Stimulated activated CD8-positive, alpha-beta memory T cell treated with anti-CD3 and anti-CD28 coated beads, Interleukin-15, amount 100 ng/mL, for 24 hours (primary cell): Measurements from ENCODE around the gene LRP1.

Source experiments
- DNase-seq: peaks from one replicate; pipeline ENCODE4 v3.0.0-alpha.2; 2020; ENCODE audit warnings: low read depth

Gene LRP1

DNA sequence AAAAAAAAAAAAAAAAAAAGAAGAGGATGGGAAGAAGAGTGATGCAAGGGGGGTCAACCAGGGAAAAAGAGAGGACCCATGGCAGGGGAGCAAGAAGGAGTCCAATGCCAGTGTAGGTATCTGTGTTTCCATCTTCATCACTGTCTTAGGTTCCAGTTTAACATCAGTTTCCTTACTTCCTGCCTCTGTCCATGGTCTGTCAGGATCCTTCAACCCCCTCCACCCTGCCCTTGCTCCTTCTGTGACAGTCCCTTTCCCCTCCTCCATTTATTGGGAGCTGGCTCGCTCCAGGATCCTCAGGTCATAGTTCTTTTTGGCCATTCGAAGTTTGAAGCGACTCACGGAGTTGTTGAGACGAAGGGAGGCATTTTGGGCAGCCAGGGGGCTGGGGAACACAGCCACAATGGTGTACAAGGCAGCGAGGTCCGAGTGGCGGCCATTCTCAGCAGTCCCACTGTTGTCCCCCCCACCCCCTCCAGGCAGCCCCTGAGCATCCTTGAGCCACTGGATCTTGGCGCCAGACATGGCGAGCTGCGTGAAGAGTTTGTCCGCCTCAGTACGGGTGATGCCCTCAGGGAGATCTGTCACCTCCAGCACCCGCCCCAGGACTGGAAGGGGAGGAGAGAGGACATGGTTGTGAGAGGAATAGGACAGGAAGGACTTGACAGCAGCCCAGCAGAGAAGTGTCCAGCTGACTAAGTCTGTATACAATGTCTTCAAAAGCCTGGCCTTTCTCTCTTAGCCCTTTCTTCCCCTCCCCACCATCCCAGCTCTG lies 126.4 kb downstream of the LRP1 start:
- DNase-seq: no peak

DNA sequence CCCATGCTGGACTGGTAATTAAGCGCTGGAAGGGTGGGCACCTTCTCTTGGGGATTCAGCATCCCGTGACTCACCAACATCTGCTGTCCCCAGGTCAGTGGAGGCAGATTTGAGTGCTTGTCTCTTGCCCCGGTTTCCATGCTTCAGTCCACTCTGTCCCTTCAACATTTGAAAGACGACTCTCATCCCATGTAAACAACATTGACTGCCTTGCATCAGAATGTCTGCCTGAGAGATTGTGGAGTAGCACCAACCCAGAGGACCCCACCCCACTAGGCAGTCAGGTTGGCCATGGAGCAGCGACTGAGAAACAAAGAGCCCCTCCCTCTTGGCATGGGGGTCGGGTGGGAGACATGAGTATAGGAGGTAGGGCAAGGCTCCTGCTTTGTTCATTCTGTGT lies 127.6 kb downstream of the LRP1 start:
- DNase-seq: no peak

DNA sequence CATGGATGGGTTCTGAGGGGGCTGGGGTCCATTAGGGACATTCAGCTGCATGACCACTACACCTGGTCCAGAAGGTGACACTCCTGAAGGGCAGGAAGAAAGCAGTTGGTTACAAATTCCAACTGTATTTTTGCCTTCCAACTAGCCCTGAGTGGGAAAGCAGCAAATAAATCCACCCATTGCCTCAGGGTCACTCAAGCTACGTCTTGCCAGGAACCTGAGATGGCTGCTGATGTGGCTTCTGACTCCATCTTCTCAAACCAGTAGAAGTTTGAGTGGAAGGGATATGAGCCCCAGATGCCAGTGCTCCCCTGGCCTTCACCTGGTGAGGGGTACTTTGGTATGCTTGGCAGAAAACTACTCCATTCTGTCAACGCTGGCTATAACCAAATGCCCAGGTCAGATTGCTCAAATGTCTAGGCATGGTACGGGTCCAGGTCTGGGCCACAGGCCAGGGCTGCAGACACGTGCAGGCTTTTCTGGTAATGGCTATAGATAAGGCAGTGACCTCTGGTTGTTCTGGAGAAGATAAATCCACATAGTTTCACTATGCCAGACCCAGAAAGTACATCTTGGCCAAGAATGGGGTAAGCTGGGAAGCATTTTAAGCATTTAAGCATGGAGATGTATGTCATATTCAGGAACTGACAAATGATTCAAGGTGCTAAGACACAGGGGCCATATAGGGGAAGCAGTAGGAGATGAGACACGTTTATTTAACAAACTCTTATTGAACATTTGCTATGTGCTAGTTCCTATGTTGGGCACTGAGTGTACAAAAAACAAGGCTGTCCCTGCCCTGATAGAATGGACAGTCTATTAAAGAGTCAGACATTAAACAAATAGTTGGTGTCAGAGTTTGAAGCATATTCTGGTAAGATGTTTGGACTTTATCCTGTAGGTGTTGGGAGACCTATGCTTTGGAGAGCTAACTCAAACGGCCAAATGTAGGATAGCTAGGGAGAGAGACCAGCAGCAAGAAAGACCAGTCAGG lies 131.0 kb downstream of the LRP1 start:
- DNase-seq: no peak

DNA sequence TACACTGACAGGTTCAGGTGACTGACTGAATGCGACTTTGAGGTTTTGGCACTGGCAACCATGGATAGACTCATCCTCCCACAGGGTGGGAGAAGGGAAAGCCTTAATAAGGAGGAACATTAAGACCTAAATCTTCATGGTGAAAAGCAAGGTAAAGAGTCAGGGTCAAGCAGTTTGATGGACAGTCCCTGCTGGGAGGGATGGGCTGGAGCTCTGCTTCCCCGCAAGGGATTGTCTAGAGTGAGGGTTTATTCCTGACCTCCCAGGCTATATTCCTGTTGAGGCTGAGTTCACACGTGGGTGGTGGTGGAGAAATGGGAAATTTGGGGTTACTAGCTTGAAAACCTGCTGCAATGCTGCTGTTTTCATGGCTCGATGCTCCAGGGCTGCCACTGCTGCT lies 132.1 kb downstream of the LRP1 start:
- no peak for DNase-seq

DNA sequence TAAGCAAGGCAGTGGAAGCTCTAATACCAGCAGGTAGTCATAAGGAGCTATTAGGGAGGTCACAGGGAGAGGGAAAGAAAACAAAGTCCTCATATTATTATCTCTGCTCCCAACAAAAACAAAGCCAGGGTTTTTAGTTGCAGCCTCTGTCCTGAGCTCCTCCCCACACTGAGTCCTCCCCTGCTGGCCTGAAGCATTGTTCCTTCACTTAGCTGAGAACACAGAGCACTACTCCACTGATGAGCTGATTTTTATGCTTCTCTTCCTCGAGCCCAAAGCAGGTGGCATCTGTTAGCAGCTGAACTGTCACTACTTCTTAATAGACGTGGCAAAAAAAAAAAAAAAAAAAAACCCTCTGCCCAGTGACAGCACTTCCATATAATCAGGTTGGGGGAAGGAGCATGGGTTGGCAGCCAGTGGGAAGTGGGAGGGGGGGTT lies 133.2 kb downstream of the LRP1 start:
- DNase-seq: no peak

DNA sequence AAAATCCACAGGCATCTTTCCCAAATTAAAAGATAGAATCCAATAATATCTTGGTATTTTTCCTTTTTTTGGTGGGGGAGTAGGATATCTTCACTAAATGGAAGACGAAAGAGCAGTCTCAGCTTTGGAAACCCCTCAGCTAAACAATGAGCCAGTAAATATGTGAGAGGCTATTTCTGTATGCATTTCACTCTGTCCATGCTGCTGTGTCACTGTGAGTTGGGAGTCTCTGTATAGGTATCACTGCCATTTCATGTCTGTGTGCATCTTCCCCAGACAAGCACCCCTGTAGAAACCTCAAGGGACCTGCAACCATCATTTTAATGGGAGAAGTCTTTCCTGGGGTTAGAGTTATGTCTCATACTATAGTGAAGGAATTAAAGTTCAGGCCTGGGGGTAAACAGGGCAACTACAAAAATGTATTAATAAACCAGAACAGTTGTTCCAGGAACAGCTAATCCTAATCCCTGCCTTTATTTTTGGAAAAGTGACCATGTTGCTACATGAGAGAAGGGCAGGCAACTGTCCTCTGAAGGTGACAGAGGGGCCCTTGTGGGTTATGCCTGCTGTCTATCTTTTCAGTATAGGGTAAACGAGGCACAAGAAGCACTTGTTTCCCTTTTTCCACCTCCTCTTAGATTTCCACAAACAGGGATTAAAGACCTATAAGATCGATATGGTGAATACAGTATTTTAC lies 134.0 kb downstream of the LRP1 start:
- no peak for DNase-seq
